ENCODE data around the gene PPFIA1. TPM values are rescaled to one million over a fixed set of nuclear protein-coding genes. Genes with fewer than 3 reads are reported as not detected.
A peak's percentile ranks its signal among the peaks of the same experiment; 100 is the strongest.

The PPFIA1 gene
- total RNA-seq, 1 experiment from 2014 or later: 75.1 TPM

GRCh38 chr11:70354629-70355028, 84.1 kb downstream of the PPFIA1 start (continued):
- TF ChIP-seq AR (CRISPR knock-in tag; IDR thresholded peaks at IDR 0.05) (no peak), ZNF423 (CRISPR knock-in tag; IDR thresholded peaks at IDR 0.05) (no peak), E2F5 (CRISPR knock-in tag; IDR thresholded peaks at IDR 0.05) (no peak), ATF6 (CRISPR knock-in tag; IDR thresholded peaks at IDR 0.05) (no peak), ZNF512 (CRISPR knock-in tag; IDR thresholded peaks at IDR 0.05; ENCODE audit: borderline replicate concordance) (no peak), GRHL2 (CRISPR knock-in tag; IDR thresholded peaks at IDR 0.05; ENCODE audit: insufficient replicate concordance, severe bottlenecking) (no peak)

GRCh38 chr11:70358753-70359152, 88.3 kb downstream of the PPFIA1 start:
- no peaks in the 10 kb centered on the region for H3K27me3 Mint-ChIP-seq (ENCODE audit: low read depth)
- H3K4me1 Mint-ChIP-seq: no peaks in the 10 kb centered on the region
- TF ChIP-seq CBFB (CRISPR knock-in tag; IDR thresholded peaks at IDR 0.05; ENCODE audit: low read depth): no peak
- no peak for TF ChIP-seq CDX4 (CRISPR knock-in tag; IDR thresholded peaks at IDR 0.05; ENCODE audit: borderline replicate concordance)
- TF ChIP-seq PREB (CRISPR knock-in tag; IDR thresholded peaks at IDR 0.05; ENCODE audit: borderline replicate concordance): no peak
- TF ChIP-seq SMAD3 (CRISPR knock-in tag; IDR thresholded peaks at IDR 0.05; ENCODE audit: borderline replicate concordance): no peak
- TF ChIP-seq FOXP1 (CRISPR knock-in tag; IDR thresholded peaks at IDR 0.05; ENCODE audit: borderline replicate concordance): no peak
- TF ChIP-seq ZNF532 (CRISPR knock-in tag; IDR thresholded peaks at IDR 0.05; ENCODE audit: borderline replicate concordance): no peak
- no peak for TF ChIP-seq RELA (CRISPR knock-in tag; IDR thresholded peaks at IDR 0.05; ENCODE audit: borderline replicate concordance)
- no peak for TF ChIP-seq ELF4 (CRISPR knock-in tag; IDR thresholded peaks at IDR 0.05; ENCODE audit: low read depth)
- no peak for TF ChIP-seq ESRRA (CRISPR knock-in tag; IDR thresholded peaks at IDR 0.05; ENCODE audit: borderline replicate concordance)
- TF ChIP-seq MLX (CRISPR knock-in tag; IDR thresholded peaks at IDR 0.05): no peak
- no peak for TF ChIP-seq ZNF138 (CRISPR knock-in tag; conservative IDR thresholded peaks at IDR 0.05)
- no peak for TF ChIP-seq ATF3 (CRISPR knock-in tag; conservative IDR thresholded peaks at IDR 0.05)
- peak overlapping the region; percentile 19; the same call in 1 of the 2 replicates for H3K27ac Mint-ChIP-seq
- no peak for ATAC-seq
- CTCF ChIA-PET: no interaction called here
- peaks cover 88% of the 10 kb centered on the region for H3K36me3 Mint-ChIP-seq
- no peaks in the 10 kb centered on the region for H3K9me3 Mint-ChIP-seq
- no peak for DNase-seq (ENCODE audit: low spot score)
- POLR2A ChIA-PET: no interaction called here
- no peak overlapping the region for H3K4me3 Mint-ChIP-seq

Measured in WTC11 (cell line).